Superior temporal gyrus (tissue), 1 donor: ENCODE data around the gene ARFGEF2.
"Not testable (repeated sequence)": the region's sequence is repeated elsewhere in the genome, so short reads cannot be mapped to it uniquely, and the experiment has no call there.

Experiments used
- DNase-seq: peaks from one replicate; pipeline ENCODE4 v3.0.0-alpha.2; 2016; ENCODE audit errors: extremely low spot score

ARFGEF2 gene

DNA sequence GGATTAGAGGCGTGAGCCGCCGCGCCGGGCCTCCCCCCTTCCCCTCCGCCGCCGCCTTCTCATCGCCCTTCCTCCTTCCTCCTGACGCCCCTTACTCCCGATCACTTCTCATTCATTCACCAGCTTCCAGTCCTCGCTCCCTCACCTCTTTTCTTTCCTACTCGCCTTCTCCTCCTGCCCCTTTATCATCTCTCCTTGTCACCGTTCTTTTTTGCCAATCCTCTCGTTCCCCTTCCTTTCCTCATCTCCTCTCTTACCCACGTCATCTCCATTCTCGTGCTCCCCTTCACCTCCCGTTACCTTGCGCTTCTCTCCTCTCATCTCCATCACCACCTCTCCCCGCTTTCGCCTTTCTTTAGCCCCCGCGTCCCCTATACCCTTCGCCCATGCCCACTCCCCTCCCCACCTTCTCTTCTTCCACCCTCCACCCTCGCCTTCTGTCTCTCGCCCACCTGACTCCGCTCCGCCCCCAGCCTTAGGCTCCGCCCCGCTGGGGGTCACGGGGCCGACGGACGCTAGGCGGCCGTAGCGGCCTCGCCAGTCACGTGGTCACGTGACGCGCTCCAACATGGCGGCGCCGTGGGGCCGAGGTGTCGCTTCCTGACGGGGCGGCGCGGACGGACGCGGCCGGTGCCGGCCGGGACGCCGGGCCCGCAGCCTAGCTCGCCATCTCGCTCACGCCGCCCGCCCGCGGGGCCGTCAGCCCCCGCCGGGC lies at the start of gene ARFGEF2:
ARFGEF2 (plus strand) TSS at position 544 of the 715 bp plus-strand sequence. CDS start 179 bp downstream, outside the sequence.
- DNase-seq, result peak; percentile 94

DNA sequence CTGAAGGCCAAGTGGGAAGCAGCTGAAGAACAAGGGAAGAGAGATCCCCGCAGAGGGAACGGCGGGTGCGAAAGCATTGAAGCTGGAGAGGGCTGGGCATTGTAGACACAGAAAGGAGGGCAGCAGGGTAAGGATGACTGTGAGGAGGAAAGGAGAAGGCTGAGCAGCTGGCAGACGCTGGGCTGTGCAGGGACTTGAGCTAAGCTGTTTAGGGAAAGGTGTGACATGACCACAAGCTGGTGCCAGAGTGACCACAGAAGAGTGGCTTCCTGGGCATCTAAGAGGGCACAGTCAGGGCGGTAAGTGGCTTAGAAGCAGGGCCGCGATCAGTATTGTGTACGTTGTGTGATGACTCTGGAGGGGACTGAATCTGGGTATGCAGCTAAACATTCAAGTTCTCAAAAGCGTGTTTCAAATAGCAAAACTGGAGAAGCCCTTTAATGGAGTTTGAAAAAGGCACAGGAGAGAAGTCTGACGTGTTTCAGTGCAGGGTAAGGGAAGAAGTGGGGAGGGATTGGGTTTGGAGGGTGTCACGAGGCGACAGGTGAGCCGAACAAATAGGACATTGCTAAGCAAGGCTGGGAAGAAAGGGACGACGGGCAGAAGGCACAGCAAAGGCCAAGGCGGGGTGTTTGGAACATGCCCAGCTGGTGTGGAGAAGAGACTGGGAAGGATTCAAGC lies 46.1 kb upstream of the ARFGEF2 start:
- no peak for DNase-seq

DNA sequence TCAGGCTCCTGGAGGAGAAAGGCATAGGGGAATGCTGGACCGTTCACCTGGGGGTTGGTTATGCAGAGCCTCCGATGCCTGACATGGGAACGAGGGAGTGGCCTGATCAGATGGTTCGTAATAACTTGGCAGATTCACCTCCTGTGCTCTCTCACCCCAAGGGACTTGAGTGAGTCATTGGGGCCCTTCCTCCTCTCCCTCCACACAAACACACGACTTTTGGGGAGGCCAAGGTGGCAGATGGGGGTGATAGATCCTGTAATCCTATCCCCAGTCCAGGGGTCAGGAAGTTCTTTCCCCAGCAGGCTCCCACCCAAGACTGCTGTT lies 45.6 kb upstream of the ARFGEF2 start:
- no peak for DNase-seq

DNA sequence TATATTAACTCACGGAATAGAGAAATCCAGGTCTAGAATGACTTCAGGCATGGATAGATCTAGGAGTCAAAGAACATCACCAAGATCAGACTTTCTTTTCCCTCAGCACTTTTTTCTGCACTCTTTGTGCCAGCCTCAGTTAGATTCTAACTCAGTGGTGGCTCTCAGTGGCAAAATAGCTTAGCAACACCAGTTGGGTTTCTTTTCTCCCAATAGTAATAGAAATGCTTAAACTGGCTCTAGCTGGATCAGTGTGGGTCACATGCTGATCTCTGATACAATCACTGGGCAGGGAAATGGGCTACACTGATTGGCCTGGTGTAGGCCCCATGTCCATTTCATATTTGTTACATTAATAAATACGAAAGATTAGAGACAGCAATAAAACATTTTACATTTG lies 44.2 kb upstream of the ARFGEF2 start:
- DNase-seq, result no peak

DNA sequence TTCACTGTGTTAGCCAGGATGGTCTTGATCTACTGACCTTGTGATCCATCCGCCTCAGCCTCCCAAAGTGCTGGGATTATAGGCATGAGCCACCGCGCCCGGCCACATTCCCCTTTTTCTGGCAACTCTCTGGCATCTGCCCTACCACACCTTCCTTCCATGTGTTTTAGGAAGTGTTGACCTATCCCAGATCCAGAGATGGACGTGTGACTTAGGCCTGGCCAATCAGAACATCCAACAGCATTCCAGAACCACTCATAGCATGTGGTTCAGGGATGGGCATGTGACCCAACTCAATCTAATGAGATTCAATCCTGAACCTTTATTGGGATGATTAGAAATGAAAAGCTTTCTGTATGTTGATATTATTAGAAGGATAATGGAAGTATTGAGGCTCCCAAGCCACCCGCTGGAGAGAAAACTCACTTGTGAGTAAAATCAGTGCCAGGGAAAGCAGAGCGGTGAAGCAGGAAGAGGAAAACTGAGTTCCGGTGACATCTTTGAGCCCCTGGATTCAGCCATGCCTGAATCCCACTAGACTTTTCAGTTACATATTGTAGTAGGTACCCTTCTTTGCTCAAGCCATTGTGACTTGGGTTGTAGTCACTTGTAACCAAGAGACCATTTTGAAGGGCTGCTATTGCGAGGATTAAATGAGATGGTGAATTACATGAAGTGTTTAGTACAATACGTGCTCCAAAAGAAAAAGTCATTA lies 42.8 kb upstream of the ARFGEF2 start:
- no peak for DNase-seq

DNA sequence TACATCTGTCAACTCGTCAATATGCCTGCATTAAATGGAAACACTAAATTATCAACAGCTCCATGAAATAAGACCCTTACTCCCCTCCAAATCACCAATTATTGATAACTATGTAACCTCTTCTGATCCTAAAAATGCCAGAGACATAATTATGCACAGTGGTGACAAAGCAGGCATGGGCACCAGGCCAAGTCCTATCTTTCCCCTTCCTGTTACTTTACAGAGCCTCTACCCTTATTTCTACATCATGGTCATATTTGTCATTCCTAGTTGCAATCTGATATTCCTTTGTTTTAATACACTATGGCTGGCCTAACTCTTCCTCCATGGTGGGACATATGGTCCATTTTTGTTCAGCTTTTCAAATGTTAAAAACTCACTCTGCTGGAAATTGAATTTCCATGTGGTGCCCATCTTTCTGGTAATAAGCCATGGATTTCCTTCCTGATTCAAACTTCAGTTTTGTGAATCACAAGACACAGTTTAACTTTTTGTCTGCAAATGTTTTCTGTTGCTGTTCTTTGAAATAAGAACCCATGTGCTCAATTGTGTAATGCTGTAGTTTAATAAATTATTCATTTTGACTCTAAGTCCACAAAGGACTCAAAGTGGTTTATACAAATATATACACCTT lies 41.8 kb upstream of the ARFGEF2 start:
- no peak for DNase-seq

DNA sequence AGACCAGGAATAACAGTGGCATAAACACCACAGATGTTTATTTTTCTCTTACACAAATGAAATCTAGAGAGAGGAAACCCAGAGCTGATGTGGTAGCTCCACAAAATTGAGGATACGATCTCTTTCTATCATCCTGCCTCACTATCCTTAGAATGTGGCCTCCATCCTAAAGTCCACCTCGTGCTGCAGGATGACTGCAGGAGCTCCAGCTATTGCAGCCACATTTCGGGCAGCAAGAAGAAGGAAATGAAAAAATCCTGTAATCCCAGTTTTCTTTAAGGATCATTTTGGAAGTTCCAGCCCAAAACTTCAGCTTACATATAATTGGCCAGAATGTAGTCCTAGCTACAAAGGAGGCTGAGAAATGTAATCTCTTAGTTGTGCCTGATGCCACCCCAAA lies 41.2 kb upstream of the ARFGEF2 start:
- DNase-seq, result no peak

DNA sequence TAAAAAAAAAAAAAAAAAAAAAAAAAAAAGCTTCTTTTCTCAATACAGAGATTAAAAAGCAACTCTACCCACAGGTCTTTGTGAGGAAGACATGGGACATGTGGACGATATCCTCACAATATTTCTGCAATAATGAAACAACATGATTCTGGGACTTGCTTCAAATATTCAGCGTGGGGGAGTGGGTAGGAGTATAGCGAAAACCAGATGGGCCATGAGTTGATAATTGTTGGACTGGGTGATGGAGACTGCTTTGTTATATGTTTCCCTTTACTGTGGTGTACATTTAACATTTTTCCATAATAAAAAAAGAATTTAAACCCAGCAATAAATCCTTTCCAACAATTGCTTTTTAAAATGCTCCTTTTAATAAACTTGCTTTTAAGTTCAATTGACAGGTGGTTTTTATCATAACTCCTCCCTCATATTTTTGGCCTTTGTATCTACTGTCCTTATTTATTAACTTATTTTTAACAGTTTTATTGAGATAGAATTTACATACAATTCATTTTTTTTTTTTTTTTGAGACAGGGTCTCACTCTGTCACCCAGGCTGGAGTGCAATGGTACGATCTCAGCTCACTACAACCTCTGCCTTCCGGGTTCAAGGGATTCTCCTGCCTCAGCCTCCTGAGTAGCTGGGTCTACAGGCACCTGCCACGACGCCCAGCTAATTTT lies 40.4 kb upstream of the ARFGEF2 start:
- DNase-seq, result no peak

DNA sequence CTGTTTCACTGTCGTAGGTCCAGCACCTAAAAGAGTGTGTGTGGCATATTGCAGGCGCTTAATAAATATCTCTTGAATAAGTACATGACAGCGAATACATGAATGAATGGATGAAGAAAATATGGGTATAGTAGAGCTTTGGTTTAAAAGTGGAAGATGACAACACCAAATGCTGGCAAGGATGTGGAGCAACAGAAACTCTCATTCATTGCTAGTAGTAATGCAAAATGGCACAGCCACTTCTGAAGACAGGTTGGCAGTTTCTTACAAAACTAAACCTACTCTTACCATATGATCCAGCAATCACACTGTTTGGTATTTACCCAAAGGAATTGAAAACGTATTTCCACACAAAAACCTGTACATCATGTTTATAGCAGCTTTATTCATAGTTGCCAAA lies 36.3 kb upstream of the ARFGEF2 start:
- DNase-seq, result no peak

DNA sequence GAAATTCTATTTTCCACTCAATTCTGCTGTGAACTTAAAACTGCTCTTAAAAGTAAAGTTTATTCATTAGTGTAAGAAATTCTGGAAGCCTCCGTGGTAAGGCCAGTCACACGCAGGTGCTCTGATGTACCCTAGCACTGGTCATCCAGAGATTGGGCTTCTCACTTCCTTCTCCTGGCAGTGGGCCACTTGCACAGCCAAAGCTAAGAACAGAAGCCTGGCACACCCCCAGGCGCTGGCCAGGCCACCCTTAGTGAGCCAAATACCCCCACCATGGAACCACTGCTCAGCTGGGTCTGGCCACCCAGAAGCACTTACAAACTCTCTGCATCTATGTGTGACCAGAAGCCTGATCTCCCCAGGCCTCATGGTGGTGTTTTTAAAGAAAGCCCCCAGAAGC lies 35.3 kb upstream of the ARFGEF2 start:
- DNase-seq, result no peak

DNA sequence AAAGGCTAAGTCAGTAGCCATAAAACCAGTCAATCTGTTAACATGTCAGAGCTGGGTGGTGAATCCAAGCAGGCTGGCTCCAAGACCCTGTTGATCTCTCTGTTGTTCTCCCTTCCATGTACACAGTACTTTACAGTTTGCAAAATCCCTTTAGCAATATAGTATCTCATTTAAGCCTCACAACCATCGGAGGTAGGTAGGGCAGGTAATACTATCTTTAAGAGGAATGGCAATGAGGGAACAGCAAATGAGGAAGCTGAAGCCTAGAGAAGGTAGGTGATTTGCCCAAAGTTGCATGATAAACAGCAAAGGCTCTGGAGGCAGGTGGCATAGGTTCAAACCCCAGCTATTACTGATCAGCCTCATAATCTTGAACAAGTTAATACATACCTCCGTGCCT lies 34.7 kb upstream of the ARFGEF2 start:
- DNase-seq, result no peak

DNA sequence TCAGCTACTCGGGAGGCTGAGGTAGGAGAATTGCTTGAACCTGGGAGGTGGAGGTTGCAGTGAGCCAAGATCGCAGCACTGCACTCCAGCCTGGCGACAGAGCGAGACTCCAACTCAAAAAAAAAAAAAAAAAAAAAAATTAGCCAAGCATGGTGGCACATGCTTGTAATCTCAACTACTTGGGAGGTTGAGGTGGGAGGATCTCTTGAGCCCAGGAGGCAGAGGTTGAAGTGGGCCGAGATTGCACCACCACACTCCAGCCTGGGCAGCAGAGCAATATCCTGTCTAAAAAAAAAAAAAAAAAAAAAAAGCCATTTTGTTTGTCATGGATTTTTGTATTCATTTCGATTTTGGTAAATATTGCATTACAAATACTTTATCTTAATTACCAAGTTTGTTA lies 33.0 kb upstream of the ARFGEF2 start:
- DNase-seq, result not testable (repeated sequence)

DNA sequence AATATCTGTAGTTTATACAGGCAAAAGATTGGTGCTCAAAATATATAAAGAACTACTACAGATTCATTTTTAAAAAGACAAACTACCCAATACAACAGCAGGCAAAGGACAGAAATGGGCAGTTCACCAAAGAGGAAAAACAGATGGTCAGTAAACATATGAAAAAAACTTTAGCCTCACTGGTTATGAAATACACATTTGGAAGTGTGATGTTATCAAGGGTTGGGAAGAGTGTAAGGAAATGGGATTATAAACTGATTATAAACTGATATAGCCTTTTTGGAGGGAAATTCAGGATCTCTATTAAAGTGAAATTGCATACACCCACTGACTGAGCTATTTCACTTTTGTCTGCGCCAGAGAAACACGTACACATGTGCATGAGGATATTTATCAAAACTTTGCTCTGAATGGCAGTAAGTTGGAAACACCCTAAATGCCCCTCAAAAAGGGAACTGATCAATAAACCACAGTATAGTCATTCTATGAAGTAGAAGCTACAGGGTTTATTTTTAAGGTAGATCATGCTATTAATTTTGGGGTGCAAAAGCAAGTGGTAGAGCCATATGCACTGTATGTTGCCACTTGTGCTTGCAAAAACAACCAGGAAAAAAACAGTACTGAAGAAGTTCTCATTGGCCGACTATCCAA lies 32.2 kb upstream of the ARFGEF2 start:
- DNase-seq, result no peak

DNA sequence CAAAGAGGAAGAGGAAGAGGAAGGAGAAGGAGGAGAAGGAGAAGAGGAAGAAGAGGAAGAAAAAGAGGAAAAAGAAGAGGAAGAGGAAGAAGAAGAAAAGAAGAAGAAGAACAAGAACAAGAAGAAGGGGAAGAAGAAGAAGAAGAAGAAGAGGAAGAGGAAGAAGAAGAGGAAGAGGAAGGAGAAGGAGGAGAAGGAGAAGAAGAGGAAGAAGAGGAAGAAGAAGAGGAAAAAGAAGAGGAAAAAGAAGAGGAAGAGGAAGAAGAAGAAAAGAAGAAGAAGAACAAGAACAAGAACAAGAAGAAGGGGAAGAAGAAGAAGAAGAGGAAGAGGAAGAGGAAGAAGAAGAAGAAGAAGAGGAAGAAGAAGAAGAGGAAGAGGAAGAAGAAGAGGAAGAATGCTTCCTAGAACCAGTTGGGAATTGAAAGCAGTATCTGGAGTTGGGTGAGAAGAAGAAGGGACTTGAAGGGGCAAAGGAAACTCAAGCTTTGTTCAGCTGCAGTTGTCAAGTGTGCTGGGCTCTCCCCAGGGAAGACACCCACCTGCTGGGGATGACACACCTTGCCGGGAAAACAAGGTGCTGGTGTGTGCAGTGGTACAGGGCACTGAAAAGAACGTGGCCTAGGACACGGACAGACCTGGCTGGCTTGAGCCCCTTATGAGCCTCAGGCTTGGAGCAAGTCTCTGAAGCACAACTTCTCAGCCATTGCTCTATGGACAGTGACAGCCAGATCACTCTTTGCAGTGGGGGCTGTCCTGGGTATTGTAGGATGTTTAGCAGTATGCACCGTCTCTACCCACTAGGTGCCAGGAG lies 30.1 kb upstream of the ARFGEF2 start:
- DNase-seq, result no peak

DNA sequence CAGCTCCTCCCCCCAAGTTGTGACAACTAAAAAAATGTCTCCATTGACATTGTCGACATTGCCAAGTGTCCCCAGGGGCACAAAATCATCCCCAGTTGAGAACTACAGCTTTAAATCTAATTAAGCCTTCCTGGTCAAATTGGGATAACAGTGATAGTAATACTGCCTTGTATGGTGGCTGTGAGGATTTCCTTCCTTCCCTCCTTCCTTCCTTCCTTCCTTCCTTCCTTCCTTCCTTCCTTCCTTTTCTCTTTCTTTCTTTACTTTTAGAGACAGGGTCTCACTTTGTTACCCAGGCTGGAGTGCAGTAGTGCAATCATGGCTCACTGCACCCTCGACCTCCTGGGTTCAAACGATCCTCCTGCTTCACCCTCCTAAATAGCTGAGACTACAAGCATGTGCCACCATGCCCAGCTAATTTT lies 29.5 kb upstream of the ARFGEF2 start:
- no peak for DNase-seq

DNA sequence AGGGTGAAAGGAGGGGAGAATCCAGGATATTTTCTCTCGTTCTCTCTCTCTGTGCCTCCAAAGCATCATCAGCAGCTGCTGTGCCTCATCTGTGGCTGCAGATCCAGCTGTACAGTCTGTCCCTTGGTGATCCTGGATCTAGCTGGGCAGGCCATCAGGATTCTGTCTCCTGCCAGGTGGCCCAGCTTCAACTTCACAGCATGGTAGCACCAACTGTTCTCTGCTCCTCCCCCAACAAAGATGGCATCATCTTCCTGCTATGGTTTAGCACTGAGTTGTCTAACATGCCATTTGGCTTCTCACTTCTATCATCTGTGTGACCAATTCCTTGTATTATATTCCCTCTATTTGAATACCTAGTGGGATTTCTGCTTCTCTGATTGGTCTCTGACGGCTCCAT lies 28.6 kb upstream of the ARFGEF2 start:
- DNase-seq, result no peak

DNA sequence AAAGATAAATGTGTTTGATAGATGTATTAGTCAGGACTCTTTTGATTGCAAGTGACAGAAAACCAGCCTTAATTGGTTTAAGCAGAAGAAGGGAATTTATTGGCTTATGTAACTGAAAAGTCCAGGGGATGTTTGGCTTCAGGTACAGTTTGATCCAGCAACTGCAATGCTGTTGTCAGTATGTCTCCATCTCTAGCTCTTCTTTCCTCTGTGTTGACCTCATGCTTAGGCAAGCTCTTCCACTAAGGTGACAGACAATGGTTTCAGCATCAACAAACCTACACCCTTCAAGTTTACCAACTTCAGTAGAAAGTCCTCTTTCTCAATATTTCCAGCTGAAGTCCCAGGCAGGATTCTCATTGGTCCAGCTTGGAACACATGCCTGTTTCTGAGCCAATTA lies 28.1 kb upstream of the ARFGEF2 start:
- DNase-seq, result no peak

DNA sequence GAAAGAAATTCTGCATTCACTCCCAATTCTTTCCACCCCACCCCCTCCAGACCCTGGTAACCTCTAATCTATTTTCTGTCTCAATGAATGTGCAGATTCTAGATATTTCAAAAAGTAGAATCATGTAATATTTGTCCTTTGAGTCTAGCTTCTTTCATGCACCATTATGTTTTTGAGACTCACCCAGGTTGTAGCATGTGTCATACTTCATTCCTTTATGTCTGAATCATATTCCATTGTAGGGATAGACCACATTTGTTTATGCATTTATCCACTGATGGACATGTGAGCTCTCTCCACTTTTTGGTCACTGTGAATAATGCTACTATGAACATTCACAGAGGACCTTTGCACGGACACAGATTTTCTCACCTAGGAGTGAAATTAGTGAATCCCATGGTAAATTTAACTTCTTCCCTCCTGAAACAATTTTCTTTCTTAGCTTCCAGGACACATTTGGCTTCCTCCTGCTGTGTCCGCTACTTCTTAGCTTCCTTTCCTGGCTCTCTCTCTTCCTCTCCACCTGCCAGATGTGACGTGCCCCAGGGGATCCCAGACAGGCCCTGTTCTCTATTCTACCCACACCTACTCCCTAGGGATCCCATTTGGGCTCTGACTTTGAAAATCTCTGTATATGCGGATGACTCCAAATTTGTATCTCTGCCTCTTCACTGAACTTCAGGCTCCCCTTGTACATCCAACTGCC lies 24.1 kb upstream of the ARFGEF2 start:
- DNase-seq, result no peak

DNA sequence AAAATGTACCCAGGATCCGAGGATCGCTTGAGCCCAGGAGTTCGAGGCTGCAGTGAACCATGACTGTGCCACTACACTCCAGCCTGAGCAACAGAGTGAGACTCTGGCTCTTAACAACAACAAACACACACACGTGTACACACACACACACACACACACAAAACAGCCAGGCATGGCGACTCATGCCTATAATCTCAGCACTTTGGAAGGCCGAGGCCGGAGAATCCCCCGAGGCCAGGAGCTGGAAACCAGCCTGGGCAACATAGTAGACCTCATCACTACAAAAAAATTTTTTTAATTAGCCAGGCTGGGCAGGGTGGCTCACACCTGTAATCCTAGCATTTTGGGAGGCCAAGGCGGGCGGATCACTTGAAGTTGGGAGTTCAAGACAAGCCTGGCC lies 23.3 kb upstream of the ARFGEF2 start:
- DNase-seq, result no peak
